Measurements from ENCODE around the gene ANKRD13C.

The ANKRD13C gene

DNA sequence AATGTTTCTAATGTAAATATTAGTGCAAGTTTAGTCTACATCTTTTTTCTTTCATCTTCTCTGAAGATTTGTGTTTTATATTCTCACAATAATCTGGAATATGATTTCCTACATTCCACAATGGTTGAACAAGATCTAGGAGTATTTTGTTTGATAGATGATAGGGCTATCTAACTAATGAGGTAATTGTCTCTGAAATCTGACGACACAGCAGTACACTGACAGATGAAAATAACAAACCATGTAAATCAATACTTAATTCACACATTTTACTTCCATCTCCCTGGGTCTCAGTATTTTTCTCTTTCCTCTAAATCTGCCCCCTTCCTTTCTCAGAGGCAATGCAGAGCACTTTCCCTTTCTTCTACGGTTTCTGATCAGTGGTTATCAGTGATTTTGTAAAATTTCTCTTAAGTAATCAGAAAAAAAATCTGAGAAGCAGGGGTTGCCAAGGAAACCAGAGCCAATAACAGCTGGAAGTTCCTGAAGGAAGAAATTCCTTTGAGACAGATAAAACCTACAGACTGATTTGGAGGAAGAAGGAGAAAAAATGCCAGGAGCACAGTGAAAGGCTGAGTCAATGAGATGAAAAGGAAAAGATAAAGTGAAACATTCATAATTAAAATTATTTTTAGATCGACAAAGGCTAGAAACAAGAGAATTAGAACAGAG lies 7.3 kb upstream of the ANKRD13C start:
- ChIA-PET CTCF (no interaction called here), POLR2A (no interaction called here)
- TF ChIP-seq, protein P1, sequence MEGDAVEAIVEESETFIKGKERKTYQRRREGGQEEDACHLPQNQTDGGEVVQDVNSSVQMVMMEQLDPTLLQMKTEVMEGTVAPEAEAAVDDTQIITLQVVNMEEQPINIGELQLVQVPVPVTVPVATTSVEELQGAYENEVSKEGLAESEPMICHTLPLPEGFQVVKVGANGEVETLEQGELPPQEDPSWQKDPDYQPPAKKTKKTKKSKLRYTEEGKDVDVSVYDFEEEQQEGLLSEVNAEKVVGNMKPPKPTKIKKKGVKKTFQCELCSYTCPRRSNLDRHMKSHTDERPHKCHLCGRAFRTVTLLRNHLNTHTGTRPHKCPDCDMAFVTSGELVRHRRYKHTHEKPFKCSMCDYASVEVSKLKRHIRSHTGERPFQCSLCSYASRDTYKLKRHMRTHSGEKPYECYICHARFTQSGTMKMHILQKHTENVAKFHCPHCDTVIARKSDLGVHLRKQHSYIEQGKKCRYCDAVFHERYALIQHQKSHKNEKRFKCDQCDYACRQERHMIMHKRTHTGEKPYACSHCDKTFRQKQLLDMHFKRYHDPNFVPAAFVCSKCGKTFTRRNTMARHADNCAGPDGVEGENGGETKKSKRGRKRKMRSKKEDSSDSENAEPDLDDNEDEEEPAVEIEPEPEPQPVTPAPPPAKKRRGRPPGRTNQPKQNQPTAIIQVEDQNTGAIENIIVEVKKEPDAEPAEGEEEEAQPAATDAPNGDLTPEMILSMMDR (IDR thresholded peaks at IDR 0.05; ENCODE audit: insufficient read depth, low read length, missing control alignments), result no peak
- no peak for DNase-seq (ENCODE audit: low read depth, low spot score)
- H3K4me3 ChIP-seq (ENCODE audit: low read depth, low read length), result no peak overlapping the region

DNA sequence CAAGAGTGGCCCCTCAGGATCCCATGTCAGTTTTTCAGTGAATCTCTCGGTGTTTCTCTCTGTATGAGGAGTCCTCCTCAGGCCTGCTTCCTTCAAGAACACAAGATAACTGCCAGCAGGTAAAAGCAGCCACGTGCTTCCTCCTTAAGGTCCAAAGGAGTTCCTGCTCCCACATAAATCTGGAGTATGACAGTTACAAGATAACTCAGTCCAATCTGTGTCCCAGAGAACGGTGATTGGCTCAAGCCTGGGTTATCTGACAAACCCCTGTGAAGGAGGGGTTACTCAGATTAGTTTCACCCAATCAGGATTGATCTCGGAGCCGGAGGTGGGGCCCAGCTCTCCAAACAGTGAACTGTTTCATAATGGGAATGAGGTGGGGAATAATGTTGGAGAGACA lies 5.8 kb upstream of the ANKRD13C start:
- no peak overlapping the region for H3K4me3 ChIP-seq (ENCODE audit: low read depth, low read length)
- TF ChIP-seq, protein P1 (IDR thresholded peaks at IDR 0.05; ENCODE audit: insufficient read depth, low read length, missing control alignments), result no peak
- DNase-seq (ENCODE audit: low read depth, low spot score), result no peak
- CTCF ChIA-PET, result no interaction called here
- POLR2A ChIA-PET, result no interaction called here

DNA sequence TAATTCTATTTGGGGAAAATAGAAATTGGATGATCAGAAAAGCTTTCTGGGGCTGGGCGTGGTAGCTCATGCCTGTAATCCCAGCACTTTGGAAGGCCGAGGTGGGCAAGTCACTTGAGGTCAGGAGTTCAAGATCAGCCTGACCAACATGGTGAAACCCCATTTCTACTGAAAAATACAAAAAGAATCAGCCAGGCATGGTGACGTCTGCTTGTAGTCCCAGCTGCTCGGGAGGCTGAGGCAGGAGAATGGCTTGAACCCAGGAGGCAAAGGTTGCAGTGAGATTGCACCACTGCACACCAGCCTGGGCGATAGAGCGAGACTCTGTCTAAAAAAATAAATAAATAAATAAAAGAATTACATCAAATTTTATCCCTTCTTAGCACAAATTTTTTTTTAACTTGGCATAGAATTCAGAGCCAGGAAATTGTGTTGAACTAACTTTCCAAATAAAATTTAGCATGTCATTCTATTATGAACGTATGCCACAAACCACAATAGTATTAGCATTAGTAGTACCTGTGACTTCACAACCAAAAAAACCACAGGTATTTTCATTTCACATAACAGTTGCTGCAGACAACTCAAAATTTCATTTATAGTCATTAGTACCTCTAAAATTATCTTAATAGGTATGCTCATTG lies 4.5 kb upstream of the ANKRD13C start:
- ChIA-PET CTCF (no interaction called here), POLR2A (interaction anchor here (1.0 kb wide), 1 partner anchor 52 kb away, joined by 3 read pairs; no protein-coding TSS in a partner anchor)
- DNase-seq (ENCODE audit: low read depth, low spot score), result no peak

DNA sequence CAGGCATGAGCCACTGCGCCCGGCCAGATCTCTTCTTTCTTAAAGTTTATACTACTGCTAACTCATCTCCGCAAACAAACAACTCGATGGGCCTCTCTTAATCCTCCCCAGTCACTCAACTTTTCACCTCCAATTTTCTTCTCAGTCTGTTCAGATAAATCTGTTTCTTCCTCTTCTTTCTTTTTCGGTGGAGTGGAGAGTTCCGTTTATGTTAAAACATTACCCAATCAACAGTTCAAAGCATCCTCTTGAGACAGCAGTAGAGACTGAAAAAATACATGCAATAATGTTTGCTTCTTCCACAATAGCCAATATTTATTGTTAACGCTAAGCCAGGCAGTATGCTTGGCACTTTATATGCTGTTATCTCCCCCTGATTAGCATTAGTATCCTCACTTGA lies 1.4 kb upstream of the ANKRD13C start:
- POLR2A ChIA-PET, result no interaction called here

More for the DNA sequence above, 4.5 kb upstream of the ANKRD13C start:
- H3K4me3 ChIP-seq (ENCODE audit: low read depth, low read length), result no peak overlapping the region
- TF ChIP-seq, protein P1 (IDR thresholded peaks at IDR 0.05; ENCODE audit: insufficient read depth, low read length, missing control alignments), result no peak

DNA sequence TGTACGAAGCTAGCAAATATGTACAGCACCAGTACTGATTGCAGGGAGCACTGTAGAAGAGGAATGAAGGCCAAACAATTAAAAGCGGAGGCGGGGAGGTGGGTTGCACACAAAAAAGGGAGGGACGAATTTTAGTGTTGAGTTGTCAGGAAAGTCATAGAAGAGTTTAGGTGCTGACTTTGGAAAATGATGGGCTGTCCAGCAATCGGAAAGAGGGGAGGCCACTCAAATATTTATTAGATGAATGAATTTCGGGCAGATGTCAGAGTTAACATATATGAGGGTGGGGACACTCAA lies 537 bp upstream of the ANKRD13C start:
- CTCF ChIA-PET, result interaction anchor here (1.1 to 1.9 kb wide), 3 partner anchors 15 to 221 kb away, joined by 3 to 7 read pairs (median 4); partner anchors contain the start of gene CTH

More for the DNA sequence above, 1.4 kb upstream of the ANKRD13C start:
- TF ChIP-seq, protein P1 (IDR thresholded peaks at IDR 0.05; ENCODE audit: insufficient read depth, low read length, missing control alignments), result no peak
- no peak for DNase-seq (ENCODE audit: low read depth, low spot score)
- H3K4me3 ChIP-seq (ENCODE audit: low read depth, low read length), result no peak overlapping the region
- CTCF ChIA-PET, result no interaction called here

More for the DNA sequence above, 537 bp upstream of the ANKRD13C start:
- no peak for DNase-seq (ENCODE audit: low read depth, low spot score)
- peak overlapping the region; percentile 99 for H3K4me3 ChIP-seq (ENCODE audit: low read depth, low read length)
- TF ChIP-seq, protein P1 (IDR thresholded peaks at IDR 0.05; ENCODE audit: insufficient read depth, low read length, missing control alignments), result no peak
- POLR2A ChIA-PET, result interaction anchor here (0.9 to 2.4 kb wide), 5 partner anchors 34 to 150 kb away, joined by 4 to 31 read pairs (median 4); partner anchors contain the start of genes CTH and LRRC40

Data from AG04449 (cell line).